Heart right ventricle (tissue), 16 donors: ENCODE data around the gene MX2. TPM values are rescaled to one million over a fixed set of nuclear protein-coding genes. Genes with fewer than 3 reads are reported as not detected.

Experiments used
- ATAC-seq, 8 donors: fragments of 200-7000 bp; cut with Tn5 transposase; one replicate each; pipeline ENCODE4 v1.9.1; 2020; ENCODE audit warnings: mild to moderate bottlenecking in 8 of 8, moderate library complexity in 8 of 8, moderate number of reproducible peaks in 1 of 8
- DNase-seq, 2 donors: peaks; one replicate each; pipeline ENCODE4 v3.0.0-alpha.2; 2020
- H3K27ac ChIP-seq, 10 donors: fragments of 200-600 bp; sonication (generic) in 2 of 10; one replicate each; pipeline versions ENCODE4 v1.5.0 to v1.8.0; 2020 to 2022; ENCODE audit warnings: mild to moderate bottlenecking in 3 of 10
- H3K27me3 ChIP-seq, 7 donors: fragments of 200-600 bp; one replicate each; pipeline ENCODE4 v1.8.0; 2021 to 2022; ENCODE audit warnings: mild to moderate bottlenecking in 2 of 7
- H3K36me3 ChIP-seq, 9 donors: fragments of 200-600 bp; sonication (generic) in 1 of 9; one replicate each; pipeline versions ENCODE4 v1.5.0 to v1.8.0; 2020 to 2022; ENCODE audit warnings: mild to moderate bottlenecking in 2 of 9
- H3K4me1 ChIP-seq, 9 donors: fragments of 200-600 bp; sonication (generic) in 1 of 9; one replicate each; pipeline versions ENCODE4 v1.5.0 to v1.8.0; 2020 to 2022; ENCODE audit warnings: mild to moderate bottlenecking in 4 of 9
- H3K4me3 ChIP-seq, 10 donors: fragments of 200-600 bp; sonication (generic) in 2 of 10; one replicate each; pipeline versions ENCODE4 v1.5.0 to v1.8.0; 2020 to 2022; ENCODE audit warnings: mild to moderate bottlenecking in 7 of 10, moderate library complexity in 2 of 10
- H3K9me3 ChIP-seq, 11 donors: fragments of 200-600 bp in 10 of 11; sonication (generic) in 2 of 11; one replicate each; pipeline versions ENCODE4 v1.5.0 to v1.8.0; 2013 to 2022; ENCODE audit warnings: mild to moderate bottlenecking in 2 of 11, control low read depth in 1 of 11, moderate library complexity in 1 of 11
- CTCF ChIP-seq, 9 donors: fragments of 200-600 bp; sonication (generic) in 2 of 9; IDR thresholded peaks; one replicate each; pipeline versions ENCODE4 v1.5.0 to v1.8.0; 2021 to 2022; ENCODE audit warnings: antibody characterized with exemption in 9 of 9, mild to moderate bottlenecking in 5 of 9, moderate library complexity in 1 of 9
- WGBS, 2 donors: extraction: QIAGEN DNeasy Blood & Tissue Kit; methylation state at CpG; one replicate each; pipeline ENCODE4 v1.1.7; 2013; ENCODE audit warnings: inconsistent platforms in 1 of 2; 5-methylcytosine and 5-hydroxymethylcytosine counted together
- intact Hi-C, 10 donors: fragments of 100-400 bp; cut with DNase I; formaldehyde crosslinking; loops; one replicate each; pipeline versions ENCODE4 v1.11.1 to v1.14.2; 2022
- polyA plus RNA-seq, 2 donors: library from polyadenylated mRNA; stranded (reverse); fragments of 200-250 nt; gene quantifications; one replicate each; pipeline ENCODE4 v1.2.3, GENCODE V29; 2013
- total RNA-seq, 10 donors: library from RNA; stranded (reverse); fragmentation: NEBNext Ultra II Directional in 3 of 10; extraction: Animal tissue kit (Norgen Biotek cat#: 25700) in 3 of 10; gene quantifications; one replicate each; pipeline versions ENCODE4 v1.2.1 to v1.2.4, GENCODE V29; 2021 to 2023
- donor health status: Arrhythmogenic right ventricular cardiomyopathy.
- donor health status: ischemic (EF 13 %, LVEDD 7.1; RV severe dilation, severe dysfunction).
- donor health status: healthy with polysubstance abuse.
- donor health status: DM: no; HTN: yes; CAD: no.
- donor health status: DM: no; HTN: no; CAD: no.
- donor health status: ischemic (EF 25% LVEDD 6.9; RV normal size, moderate dysfunction).
- donor health status: ischemic (EF 25% LVEDD 5.7; RV mildly dilated, moderate dysfunction).
- donor health status: healthy.
- donor health status: DM: yes; HTN: yes; CAD: no.
- donor health status: Ischemic cardiomyopathy.
- donor health status: ischemic (EF 35%, LVEDD 5.7; RV mildly dilated, moderate dysfunction).
- donor health status: nonischemic (EF 11% LVEDD 7.7; RV severe dilation, severe dysfunction).
- donor health status: DM: yes; HTN: yes; CAD: no.
- donor health status: PGD.
- donor health status: ischemic (EF 29% LVEDD 5.4; RV normal size, mild dysfunction).
- donor health status: nonischemic (EF 23%, LVEDD 6.1; RV moderate dilation, normal function).

MX2 gene
- total and polyA plus RNA-seq, 12 donors: 3.0 to 22.9 (median 6.6) TPM

- peaks cover 0 to 5% (median 0%) of the 10 kb centered on the region in 9 donors for H3K4me1 ChIP-seq
- H3K4me3 ChIP-seq: no peak overlapping the region
- intact Hi-C loops: loop anchor here in 1 of 10 donors (10.0 kb wide), 1 partner anchor 316 kb away; no protein-coding TSS in a partner anchor
- TF ChIP-seq CTCF (IDR thresholded peaks at IDR 0.05): no peak
- no peak for ATAC-seq
- WGBS, 2 donors: 70 to 72% methylated on average over 6 of the region's 6 CpGs
- H3K36me3 ChIP-seq: no peaks in the 10 kb centered on the region
- no peaks in the 10 kb centered on the region for H3K9me3 ChIP-seq
- no peak for DNase-seq
- H3K27me3 ChIP-seq: peaks cover 0 to 47% (median 6%) of the 10 kb centered on the region in 7 donors
- H3K27ac ChIP-seq: no peak overlapping the region
Observed at GRCh38 chr21:41348434-41348833, 13.4 kb upstream of the MX2 start.

- WGBS, 2 donors: 59% methylated on average over 7 of the region's 7 CpGs
Observed at GRCh38 chr21:41349126-41349525, 12.7 kb upstream of the MX2 start.

GRCh38 chr21:41349619-41350390 lies 12.0 kb upstream of the MX2 start:
- DNase-seq (no peak), ATAC-seq (peak in 5 of 8 donors; percentile 24 to 70 (median 47))
- H3K27ac ChIP-seq: peak overlapping the region in 1 of 10 donors; percentile 22
- H3K27me3 ChIP-seq: peaks cover 0 to 47% (median 6%) of the 10 kb centered on the region in 7 donors
- H3K36me3 ChIP-seq: no peaks in the 10 kb centered on the region
- no peak for TF ChIP-seq CTCF (IDR thresholded peaks at IDR 0.05)
- WGBS, 2 donors: 79 to 82% methylated on average over 19 of the region's 19 CpGs
- H3K4me3 ChIP-seq: no peak overlapping the region
- H3K9me3 ChIP-seq: no peaks in the 10 kb centered on the region
- H3K4me1 ChIP-seq: peaks cover 0 to 5% (median 0%) of the 10 kb centered on the region in 9 donors
- intact Hi-C loops: loop anchor here in 1 of 10 donors (10.0 kb wide), 1 partner anchor 315 kb away; no protein-coding TSS in a partner anchor

More at GRCh38 chr21:41349126-41349525, 12.7 kb upstream of the MX2 start:
- Histone ChIP-seq H3K36me3 (no peaks in the 10 kb centered on the region), H3K9me3 (no peaks in the 10 kb centered on the region), H3K27me3 (peaks cover 0 to 50% (median 6%) of the 10 kb centered on the region in 7 donors), H3K27ac (no peak overlapping the region), H3K4me1 (peaks cover 0 to 5% (median 0%) of the 10 kb centered on the region in 9 donors), H3K4me3 (no peak overlapping the region)
- DNase-seq (no peak), ATAC-seq (no peak)
- TF ChIP-seq CTCF (IDR thresholded peaks at IDR 0.05): no peak
- intact Hi-C loops: loop anchor here in 1 of 10 donors (10.0 kb wide), 1 partner anchor 316 kb away; no protein-coding TSS in a partner anchor

GRCh38 chr21:41350436-41351155 lies 11.2 kb upstream of the MX2 start:
- Histone ChIP-seq H3K9me3 (no peaks in the 10 kb centered on the region), H3K27me3 (peaks cover 0 to 45% (median 6%) of the 10 kb centered on the region in 7 donors), H3K4me3 (no peak overlapping the region), H3K27ac (no peak overlapping the region), H3K36me3 (no peaks in the 10 kb centered on the region), H3K4me1 (peaks cover 0 to 5% (median 0%) of the 10 kb centered on the region in 9 donors)
- ATAC-seq (no peak), DNase-seq (no peak)
- intact Hi-C loops: no loop called here
- 91 to 93% methylated on average over 16 of the region's 16 CpGs for WGBS, 2 donors
- no peak for TF ChIP-seq CTCF (IDR thresholded peaks at IDR 0.05)
